SU-DHL-6 (cell line): ENCODE measurements around the gene LTF.

Source experiments
- H2AFZ ChIP-seq: fragments of 200-600 bp; sonication (generic); 2 replicates; pipeline ENCODE4 v1.6.1; 2014; ENCODE audit warnings: low read depth, mild to moderate bottlenecking, moderate library complexity, mixed read lengths, antibody characterized with exemption, low read length; ENCODE audit not compliant: severe bottlenecking
- H3F3A ChIP-seq: fragments of 200-600 bp; shearing (Covaris generic); 2 replicates; pipeline ENCODE4 v1.6.0; 2016; ENCODE audit warnings: antibody characterized with exemption, mild to moderate bottlenecking; ENCODE audit not compliant: insufficient read depth
- H3K27ac ChIP-seq: fragments of 200-600 bp; sonication (generic); 2 replicates; pipeline ENCODE4 v1.5.1; 2016; ENCODE audit warnings: low read depth, mild to moderate bottlenecking, low read length, moderate library complexity, mixed read lengths
- H3K27me3 ChIP-seq: fragments of 200-600 bp; sonication (generic), shearing (Covaris generic); 2 replicates; pipeline ENCODE4 v1.6.0; 2014; ENCODE audit warnings: mild to moderate bottlenecking, low read length
- H3K36me3 ChIP-seq: fragments of 200-600 bp; sonication (generic); 2 replicates; pipeline ENCODE4 v1.6.1; 2014; ENCODE audit warnings: mild to moderate bottlenecking, low read length, mixed read lengths
- H3K4me2 ChIP-seq: fragments of 300-600, 200-600 bp; shearing (Covaris generic), sonication (generic); 2 replicates; pipeline ENCODE4 v1.6.0; 2014; ENCODE audit warnings: low read length, low read depth, mild to moderate bottlenecking; ENCODE audit not compliant: poor library complexity, severe bottlenecking
- H3K4me3 ChIP-seq: fragments of 200-600 bp; sonication (generic); 2 replicates; pipeline ENCODE4 v1.5.1; 2014; ENCODE audit warnings: antibody characterized with exemption, low read length, mild to moderate bottlenecking, mixed read lengths; ENCODE audit not compliant: insufficient read depth, poor library complexity, severe bottlenecking
- H3K79me2 ChIP-seq: fragments of 200-600 bp; sonication (generic); 2 replicates; pipeline ENCODE4 v1.6.1; 2014; ENCODE audit warnings: mild to moderate bottlenecking, low read length, moderate library complexity; ENCODE audit not compliant: insufficient read depth
- H3K9ac ChIP-seq: fragments of 200-600 bp; sonication (generic); 2 replicates; pipeline ENCODE4 v1.7.0; 2014; ENCODE audit warnings: mild to moderate bottlenecking, low read length
- H3K9me2 ChIP-seq: fragments of 200-600 bp; sonication (generic); replicated peaks from 2 replicates; pipeline ENCODE4 v1.6.1; 2014; ENCODE audit warnings: low read length; ENCODE audit not compliant: insufficient read depth
- H3K9me3 ChIP-seq: fragments of 200-600 bp; sonication (generic); 2 replicates; pipeline ENCODE4 v1.6.1; 2014; ENCODE audit warnings: low read length, mixed read lengths; ENCODE audit not compliant: insufficient read depth
- H4K20me1 ChIP-seq: fragments of 200-600 bp; sonication (generic); 2 replicates; pipeline ENCODE4 v1.6.1; 2014; ENCODE audit warnings: low read depth, mild to moderate bottlenecking, antibody characterized with exemption, low read length, moderate library complexity, mixed read lengths
- EZH2phosphoT487 ChIP-seq: fragments of 200-600 bp; sonication (generic), shearing (Covaris generic); conservative IDR thresholded peaks from 2 replicates; pipeline ENCODE4 v1.6.1; 2018; ENCODE audit warnings: mild to moderate bottlenecking, antibody characterized with exemption, low read length, moderate library complexity, mixed read lengths
- TF ChIP-seq, protein P1 (sequence below): fragments of 200-600 bp; sonication (generic); IDR thresholded peaks from one replicate; pipeline ENCODE4 v1.5.1; 2017; ENCODE audit warnings: antibody characterized with exemption, mild to moderate bottlenecking, low read length, moderate library complexity; ENCODE audit not compliant: insufficient read depth, poor library complexity, severe bottlenecking

The LTF gene

DNA sequence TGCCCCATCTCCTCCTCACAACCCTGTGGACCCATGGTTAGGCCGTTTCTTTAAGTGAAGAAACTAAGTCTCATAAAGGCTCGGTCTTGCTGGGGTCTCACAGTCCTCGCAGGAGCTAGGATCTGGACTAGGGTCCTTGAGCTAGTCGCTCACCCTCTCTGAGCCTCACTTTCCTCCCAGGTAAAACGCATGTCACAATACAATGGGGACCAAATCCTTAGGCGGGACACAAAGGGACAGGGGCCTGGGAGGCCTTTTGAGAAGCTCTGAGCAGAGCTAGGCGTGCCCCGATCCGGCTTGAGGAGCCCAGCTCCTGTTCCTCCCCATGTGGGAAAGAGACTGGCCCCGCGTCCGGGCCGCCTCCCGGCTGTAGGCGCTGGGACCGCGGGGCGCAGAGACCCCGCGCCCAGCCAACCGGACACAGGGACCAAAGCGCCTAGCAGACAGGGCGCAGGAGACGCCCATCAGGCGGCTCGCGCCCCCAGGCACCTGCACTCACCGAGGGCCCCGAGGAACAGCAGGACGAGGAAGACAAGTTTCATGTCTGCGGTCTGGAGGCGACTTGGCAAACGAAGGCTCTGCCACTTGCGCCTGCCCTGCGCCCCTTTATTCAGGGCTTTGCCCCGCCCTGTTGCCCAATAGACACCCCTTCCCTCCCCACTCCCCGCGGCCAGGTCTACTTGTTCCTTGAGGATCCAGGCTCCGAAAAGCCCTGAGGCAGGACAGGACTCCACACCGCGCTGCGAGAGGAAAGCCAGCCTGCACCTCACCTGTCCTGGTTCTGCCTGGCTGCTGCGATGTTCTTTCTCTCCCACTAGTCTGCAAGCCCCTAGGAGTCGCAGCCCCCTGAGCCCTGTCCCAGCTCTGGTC lies at the start of gene LTF:
Gene LTF (minus strand): TSS at position 580 of the 870 bp plus-strand sequence. CDS start 38 bp downstream, at position 542.
- no peak for TF ChIP-seq EZH2phosphoT487
- TF ChIP-seq, protein P1, sequence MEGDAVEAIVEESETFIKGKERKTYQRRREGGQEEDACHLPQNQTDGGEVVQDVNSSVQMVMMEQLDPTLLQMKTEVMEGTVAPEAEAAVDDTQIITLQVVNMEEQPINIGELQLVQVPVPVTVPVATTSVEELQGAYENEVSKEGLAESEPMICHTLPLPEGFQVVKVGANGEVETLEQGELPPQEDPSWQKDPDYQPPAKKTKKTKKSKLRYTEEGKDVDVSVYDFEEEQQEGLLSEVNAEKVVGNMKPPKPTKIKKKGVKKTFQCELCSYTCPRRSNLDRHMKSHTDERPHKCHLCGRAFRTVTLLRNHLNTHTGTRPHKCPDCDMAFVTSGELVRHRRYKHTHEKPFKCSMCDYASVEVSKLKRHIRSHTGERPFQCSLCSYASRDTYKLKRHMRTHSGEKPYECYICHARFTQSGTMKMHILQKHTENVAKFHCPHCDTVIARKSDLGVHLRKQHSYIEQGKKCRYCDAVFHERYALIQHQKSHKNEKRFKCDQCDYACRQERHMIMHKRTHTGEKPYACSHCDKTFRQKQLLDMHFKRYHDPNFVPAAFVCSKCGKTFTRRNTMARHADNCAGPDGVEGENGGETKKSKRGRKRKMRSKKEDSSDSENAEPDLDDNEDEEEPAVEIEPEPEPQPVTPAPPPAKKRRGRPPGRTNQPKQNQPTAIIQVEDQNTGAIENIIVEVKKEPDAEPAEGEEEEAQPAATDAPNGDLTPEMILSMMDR, result no peak
- Histone ChIP-seq H3K9ac (no peak within 1 kb of the TSS), H4K20me1 (no peaks in the 10 kb centered on the region), H3K79me2 (no peaks in the 10 kb centered on the region), H2AFZ (no peak within 1 kb of the TSS), H3K4me3 (no peak within 1 kb of the TSS), H3K27me3 (no peaks in the 10 kb centered on the region), H3K36me3 (no peaks in the 10 kb centered on the region), H3F3A (no peaks in the 10 kb centered on the region), H3K9me3 (no peaks in the 10 kb centered on the region), H3K4me2 (no peak within 1 kb of the TSS), H3K27ac (no peak within 1 kb of the TSS), H3K9me2 (no peaks in the 10 kb centered on the region)

GRCh38 chr3:46512191-46512749 lies 47.6 kb upstream of the LTF start:
- no peaks in the 10 kb centered on the region for H4K20me1 ChIP-seq
- no peaks in the 10 kb centered on the region for H3K9me2 ChIP-seq
- H2AFZ ChIP-seq, result no peak overlapping the region
- no peak overlapping the region for H3K4me3 ChIP-seq
- no peak overlapping the region for H3K27ac ChIP-seq
- H3K27me3 ChIP-seq, result no peaks in the 10 kb centered on the region
- H3K9ac ChIP-seq, result no peak overlapping the region
- TF ChIP-seq EZH2phosphoT487, result no peak
- TF ChIP-seq, protein P1, result no peak
- no peaks in the 10 kb centered on the region for H3F3A ChIP-seq
- H3K9me3 ChIP-seq, result no peaks in the 10 kb centered on the region
- no peak overlapping the region for H3K4me2 ChIP-seq
- no peaks in the 10 kb centered on the region for H3K36me3 ChIP-seq
- H3K79me2 ChIP-seq, result no peaks in the 10 kb centered on the region

GRCh38 chr3:46509661-46510187 lies 45.0 kb upstream of the LTF start:
- Histone ChIP-seq H2AFZ (no peak overlapping the region), H3F3A (peaks cover 2% of the 10 kb centered on the region; the same call in 1 of the 2 replicates), H3K79me2 (no peaks in the 10 kb centered on the region), H3K4me2 (no peak overlapping the region), H3K4me3 (no peak overlapping the region), H3K9ac (no peak overlapping the region), H3K9me3 (peaks cover 10% of the 10 kb centered on the region; the same call in 1 of the 2 replicates), H3K36me3 (no peaks in the 10 kb centered on the region), H3K9me2 (no peaks in the 10 kb centered on the region), H3K27ac (no peak overlapping the region), H3K27me3 (no peaks in the 10 kb centered on the region), H4K20me1 (no peaks in the 10 kb centered on the region)
- no peak for TF ChIP-seq EZH2phosphoT487
- TF ChIP-seq, protein P1, result no peak
